GM12878 (cell line): ENCODE measurements around the gene IRF8. TPM values are rescaled to one million over a fixed set of nuclear protein-coding genes. Genes with fewer than 3 reads are reported as not detected.
A peak's percentile ranks its signal among the peaks of the same experiment; 100 is the strongest.

ENCODE experiments used
- BHLHE40 ChIP-seq, 2 experiments: fragments of 450-650 bp in 1 of 2; IDR thresholded peaks; 2 replicates each; pipeline ENCODE4 v1.6.1; 2011 to 2017; ENCODE audit warnings: low read depth in 2 of 2, borderline replicate concordance in 1 of 2, improper control_type of control experiment in 1 of 2, low read length in 1 of 2, mild to moderate bottlenecking in 1 of 2
- CBX5 ChIP-seq: sonication (generic); IDR thresholded peaks from 2 replicates; pipeline ENCODE4 v1.6.1; 2016; ENCODE audit warnings: low read depth, moderate library complexity, mild to moderate bottlenecking, inconsistent platforms
- CHD4 ChIP-seq: fragments of 200-600 bp; sonication (generic); IDR thresholded peaks from 2 replicates; pipeline ENCODE4 v1.6.1; 2016; ENCODE audit warnings: mild to moderate bottlenecking
- EZH2 ChIP-seq: IDR thresholded peaks from 2 replicates; pipeline ENCODE4 v1.6.1; 2012; ENCODE audit warnings: low read depth, mild to moderate bottlenecking, control low read depth, inconsistent platforms, low read length, borderline replicate concordance; ENCODE audit not compliant: control insufficient read depth
- HDAC6 ChIP-seq: fragments of 200-600 bp; sonication (generic); IDR thresholded peaks from one replicate; pipeline ENCODE4 v1.8.0; 2017; ENCODE audit warnings: antibody characterized with exemption; ENCODE audit not compliant: unreplicated experiment
- MTA3 ChIP-seq: IDR thresholded peaks from 2 replicates; pipeline ENCODE4 v1.6.1; 2012; ENCODE audit warnings: low read length, inconsistent platforms, borderline replicate concordance
- MYB ChIP-seq: fragments of 150-350 bp; IDR thresholded peaks from 2 replicates; pipeline ENCODE4 v1.6.1; 2014; ENCODE audit warnings: mild to moderate bottlenecking, low read depth, low read length, borderline replicate concordance
- NKRF ChIP-seq: fragments of 450-650 bp; conservative IDR thresholded peaks from 2 replicates; pipeline ENCODE4 v1.6.1; 2017; ENCODE audit warnings: mild to moderate bottlenecking, moderate library complexity
- POLR2A ChIP-seq: IDR thresholded peaks from 2 replicates; pipeline ENCODE4 v1.6.1; 2011; ENCODE audit warnings: low read depth, mild to moderate bottlenecking, low read length
- PRDM15 ChIP-seq: fragments of 450-650 bp; formaldehyde crosslinking; IDR thresholded peaks from 2 replicates; pipeline ENCODE4 v1.4.0; 2020; ENCODE audit warnings: mild to moderate bottlenecking, moderate library complexity
- REST ChIP-seq: IDR thresholded peaks from 2 replicates; pipeline ENCODE4 v1.6.1; 2012; ENCODE audit warnings: mild to moderate bottlenecking, low read depth, low read length
- STAT1 ChIP-seq: fragments of 450-650 bp; conservative IDR thresholded peaks from 2 replicates; pipeline ENCODE4 v1.6.1; 2014; ENCODE audit warnings: antibody characterized with exemption, mild to moderate bottlenecking
- TARDBP ChIP-seq: IDR thresholded peaks from 2 replicates; pipeline ENCODE4 v1.6.1; 2016; ENCODE audit warnings: borderline replicate concordance
- TBL1XR1 ChIP-seq: IDR thresholded peaks from 2 replicates; pipeline ENCODE4 v1.6.1; 2012; ENCODE audit warnings: low read depth, low read length, improper control_type of control experiment
- TCF3 ChIP-seq: IDR thresholded peaks from 2 replicates; pipeline ENCODE4 v1.6.1; 2012; ENCODE audit warnings: low read depth, mild to moderate bottlenecking, low read length, borderline replicate concordance; ENCODE audit not compliant: insufficient read depth
- ZBTB4 ChIP-seq: fragments of 450-650 bp; formaldehyde crosslinking; IDR thresholded peaks from 2 replicates; pipeline ENCODE4 v1.4.0; 2022; ENCODE audit warnings: mild to moderate bottlenecking, moderate library complexity
- polyA plus RNA-seq, 11 experiments: library from polyadenylated mRNA; depleted of rRNA in 4 of 11; unstranded in 6 of 11; stranded (reverse) in 5 of 11; fragments of >200 nt; fragmentation: Nextera tagmentation in 4 of 11; fragmentation: Illumina TruSeq in 1 of 11; extraction: Ambion mirVana in 4 of 11; extraction: Trizol in 1 of 11; gene quantifications; 1 replicate in 1 of 11; 2 replicates in 10 of 11; pipeline versions ENCODE4 v1.2.1 to v1.2.3, GENCODE V29; 2011 to 2016; ENCODE audit warnings: inconsistent platforms in 2 of 11, missing spikeins in 2 of 11, low read depth in 1 of 11
- total RNA-seq, 4 experiments: library from RNA; depleted of rRNA in 3 of 4; stranded (reverse); fragments of >200 nt in 3 of 4; fragmentation: Illumina TruSeq in 1 of 4; extraction: Trizol in 1 of 4; gene quantifications; 2 replicates each; pipeline versions ENCODE4 v1.2.1 to v1.2.3, GENCODE V29; 2013 to 2021

IRF8 gene
- total and polyA plus RNA-seq, 10 of the 15 experiments (the other 5 are each of a cell fraction or from before 2014, with no cell fraction given): 17.1 to 237 (median 172) TPM

GRCh38 chr16:85888405-85889331 lies 10.3 kb upstream of the IRF8 start (continued):
- no peak for TF ChIP-seq ZBTB4 (CRISPR knock-in tag)
- TF ChIP-seq MTA3: peak; percentile 89; the same call in 1 of the 2 replicates
- no peak for TF ChIP-seq EZH2
- TF ChIP-seq MYB: no peak
- TF ChIP-seq TARDBP: peak; percentile 28; the same call in 1 of the 2 replicates
- TF ChIP-seq HDAC6: no peak
- peak; percentile 64 to 79 for TF ChIP-seq BHLHE40 (IDR thresholded peaks at IDR 0.05; ENCODE audit: borderline replicate concordance in 1 of 2, low read depth in 2 of 2, low read length in 1 of 2)
- TF ChIP-seq REST: 0 out of 2 replicates have a peak, but pooled peaks have one; percentile 35
- no peak for TF ChIP-seq STAT1
- TF ChIP-seq TCF3: peak; percentile 59; the same call in 1 of the 2 replicates
- no peak for TF ChIP-seq NKRF
- TF ChIP-seq TBL1XR1: peak; percentile 89
- peak; percentile 76; the same call in 1 of the 2 replicates for TF ChIP-seq CBX5
- no peak for TF ChIP-seq CHD4
- no peak for TF ChIP-seq POLR2A
- no peak for TF ChIP-seq PRDM15
